ENCODE measurements around the gene USP54.

USP54 gene

GRCh38 chr10:73517166-73517888, 73.8 kb downstream of the USP54 start:
- DNase-seq = no peak

GRCh38 chr10:73512207-73512743, 78.9 kb downstream of the USP54 start:
- DNase-seq = no peak

GRCh38 chr10:73509695-73510094, 81.4 kb downstream of the USP54 start:
- DNase-seq = no peak

DNA sequence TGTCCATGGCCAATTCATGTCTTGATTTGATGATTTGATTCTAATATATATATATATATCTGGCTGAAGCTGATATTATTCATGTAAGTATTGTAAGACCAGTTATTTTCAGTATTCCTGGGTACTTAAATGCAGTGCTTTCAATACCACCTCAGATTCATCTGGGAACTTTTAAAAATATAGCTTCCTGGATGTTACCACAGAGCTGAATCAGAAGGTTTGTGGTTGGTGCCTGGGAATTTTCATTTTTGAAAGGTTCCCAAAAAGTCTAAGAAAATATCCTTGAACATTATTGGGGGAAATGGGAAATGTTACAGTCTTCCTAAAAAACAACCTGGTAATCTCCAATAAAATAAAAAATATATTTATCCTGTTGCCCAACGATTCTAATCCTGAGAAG, 84.7 kb downstream of the USP54 start:
- no peak for DNase-seq

GRCh38 chr10:73506074-73506473, 85.1 kb downstream of the USP54 start:
- no peak for DNase-seq

DNA sequence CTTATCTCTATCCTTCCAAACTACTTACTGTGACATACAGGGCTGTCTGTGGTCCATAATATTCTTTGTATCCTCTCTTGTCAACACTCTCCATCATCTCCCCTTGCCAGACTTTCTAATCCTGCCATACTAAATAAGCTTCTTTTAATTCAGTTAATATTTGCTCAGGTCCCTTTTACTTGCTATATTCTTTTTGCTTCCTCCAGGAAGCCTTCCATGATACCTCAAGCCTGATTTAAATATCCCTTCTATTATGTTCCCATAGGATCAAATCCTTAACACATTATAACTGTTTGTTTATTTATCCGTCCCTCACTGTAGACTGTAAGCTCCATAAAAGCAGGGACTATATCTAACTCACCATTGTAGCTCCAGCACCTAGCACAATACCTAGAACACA, 88.1 kb downstream of the USP54 start:
- no peak for DNase-seq

DNA sequence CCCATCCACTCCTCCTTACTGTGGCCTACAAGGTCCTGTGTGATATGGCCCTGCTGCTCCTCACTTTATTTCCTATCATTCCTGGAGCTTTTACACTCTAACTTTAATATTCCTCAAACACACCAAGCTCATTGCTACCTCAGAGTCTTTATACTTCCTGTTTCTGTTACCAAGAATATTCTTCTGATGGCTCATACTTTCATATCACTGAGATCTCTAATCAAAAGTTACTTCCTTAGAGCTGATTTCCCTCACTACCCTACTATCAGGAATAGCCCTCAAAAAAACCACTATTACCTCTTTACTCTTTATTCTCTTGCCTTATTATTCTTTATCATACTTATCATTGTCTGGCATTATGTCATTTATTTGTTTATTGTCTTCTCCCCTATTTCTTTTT, 89.5 kb downstream of the USP54 start:
- DNase-seq = no peak

DNA sequence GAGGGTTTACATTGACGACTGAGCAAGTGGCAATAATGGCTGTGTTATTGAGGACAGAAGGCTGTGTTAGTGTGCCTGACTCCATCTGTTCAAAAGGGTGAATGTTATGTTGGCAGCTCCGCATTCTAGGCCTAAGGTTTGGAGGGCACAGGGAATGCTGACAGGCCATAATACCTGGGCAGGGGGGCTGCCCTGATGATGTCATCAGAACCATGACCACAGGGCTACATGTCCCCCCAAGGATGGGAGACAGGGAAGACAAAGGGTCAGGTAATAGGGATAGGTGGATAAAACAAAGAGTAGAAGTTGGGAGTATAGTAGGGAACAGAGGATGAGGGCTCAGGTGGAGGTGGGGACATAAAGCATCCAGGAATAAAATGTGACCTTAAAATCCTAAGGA, 93.5 kb downstream of the USP54 start:
- no peak for DNase-seq

- peak; percentile 25 for DNase-seq
Measured at GRCh38 chr10:73495884-73496674, 95.1 kb downstream of the USP54 start, which contains the start of gene PPP3CB. Gene PPP3CB, minus strand, starts transcription at chr10:73496024. Its CDS starts 135 bp downstream, at chr10:73495889.

GRCh38 chr10:73495226-73495883, 95.8 kb downstream of the USP54 start:
- DNase-seq = peak; percentile 24

- no peak for DNase-seq
Measured at GRCh38 chr10:73494877-73495225, 96.3 kb downstream of the USP54 start.

- no peak for DNase-seq
Measured at GRCh38 chr10:73494213-73494612, 96.9 kb downstream of the USP54 start.

DNA sequence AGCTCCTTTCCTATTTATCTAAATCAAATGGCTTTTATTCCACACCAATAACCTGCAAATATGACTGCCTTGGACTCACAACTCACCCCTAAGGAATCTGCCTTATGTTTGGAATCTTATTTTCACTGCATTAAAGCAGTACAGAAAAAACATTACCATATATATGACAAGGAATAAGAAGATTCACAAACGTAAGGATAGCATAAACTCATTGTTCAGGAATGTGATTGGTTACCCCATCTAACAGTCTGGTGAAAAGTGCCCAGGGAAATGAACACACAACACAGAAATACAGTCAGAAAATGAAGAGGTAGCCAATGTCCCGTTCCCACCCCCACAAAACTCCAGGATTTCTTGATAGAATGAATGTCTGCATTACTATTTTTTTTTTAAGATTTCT, 97.4 kb downstream of the USP54 start:
- DNase-seq = no peak

DNA sequence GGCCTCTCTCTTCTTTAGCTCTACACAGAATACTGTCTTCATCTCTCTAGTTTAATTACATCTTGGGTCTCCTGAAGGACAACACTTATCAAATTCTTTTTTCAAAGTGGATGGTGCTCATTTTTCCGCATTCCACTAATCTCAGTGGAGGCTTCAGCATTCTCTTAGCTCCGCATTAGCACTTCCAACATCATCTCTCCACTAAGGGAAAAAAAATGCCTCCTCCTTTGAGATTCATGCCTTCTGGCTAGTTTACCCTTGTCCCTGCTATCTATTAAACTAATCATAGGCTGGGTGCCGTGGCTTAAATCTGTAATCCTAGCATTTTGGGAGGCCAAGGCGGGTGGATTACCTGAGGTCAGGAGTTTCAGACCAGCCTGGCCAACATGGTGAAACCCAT, 104.5 kb downstream of the USP54 start:
- DNase-seq = no peak

- DNase-seq = no peak
Measured at GRCh38 chr10:73485320-73485719, 105.8 kb downstream of the USP54 start.

DNA sequence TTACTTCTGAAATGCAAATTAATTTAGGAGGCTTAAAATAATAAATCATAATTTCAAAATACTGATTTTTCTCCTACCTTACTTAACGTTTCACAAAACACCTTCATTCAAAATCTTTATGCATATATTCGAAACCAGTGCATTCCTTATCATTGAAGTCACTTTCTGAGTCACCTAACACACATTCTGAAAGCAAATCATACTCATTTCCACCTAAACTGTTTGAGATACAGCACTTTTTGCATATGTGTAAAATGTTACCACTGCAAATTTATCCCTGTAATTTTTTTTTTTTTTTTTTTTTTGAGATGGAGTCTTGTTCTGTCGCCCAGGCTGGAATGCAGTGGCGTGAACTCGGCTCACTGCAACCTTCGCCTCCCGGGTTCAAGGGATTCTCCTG, 111.0 kb downstream of the USP54 start:
- no peak for DNase-seq

DNA sequence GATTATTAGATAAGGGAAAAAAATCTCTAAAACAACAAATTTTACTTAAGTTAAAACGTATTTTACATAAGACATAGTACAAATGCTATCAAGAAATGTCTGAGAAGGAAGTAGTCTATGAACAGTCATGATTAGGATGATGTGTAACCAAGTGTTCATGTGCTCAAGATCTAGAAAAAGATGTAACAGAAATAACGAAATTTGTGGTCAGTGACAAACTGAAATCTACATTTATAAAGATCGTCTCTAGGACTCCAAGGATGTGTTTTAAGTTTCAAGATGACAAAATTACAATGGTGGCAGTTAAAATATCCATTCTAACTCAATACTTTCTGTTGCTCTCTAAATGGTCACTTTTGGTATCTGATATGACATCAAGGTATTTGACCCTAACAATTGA, 112.5 kb downstream of the USP54 start:
- no peak for DNase-seq

DNA sequence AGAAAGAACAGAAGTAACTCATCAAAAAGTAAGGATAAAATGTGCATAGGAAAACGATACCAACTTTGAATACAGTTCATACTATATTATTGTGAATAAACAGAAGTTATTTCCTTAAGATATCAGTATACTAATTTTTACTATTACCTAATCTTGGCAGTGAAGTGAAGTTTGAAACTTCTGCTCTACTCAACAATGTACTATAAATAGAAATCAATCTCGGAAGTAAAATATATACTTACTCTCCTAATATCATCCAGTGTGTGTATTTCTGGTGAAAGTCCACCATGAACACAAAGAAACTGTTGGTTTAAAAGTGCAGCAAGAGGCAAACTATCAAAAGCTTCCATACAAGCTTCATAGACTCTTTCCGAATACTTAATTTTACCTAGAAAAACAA, 119.9 kb downstream of the USP54 start:
- no peak for DNase-seq

DNA sequence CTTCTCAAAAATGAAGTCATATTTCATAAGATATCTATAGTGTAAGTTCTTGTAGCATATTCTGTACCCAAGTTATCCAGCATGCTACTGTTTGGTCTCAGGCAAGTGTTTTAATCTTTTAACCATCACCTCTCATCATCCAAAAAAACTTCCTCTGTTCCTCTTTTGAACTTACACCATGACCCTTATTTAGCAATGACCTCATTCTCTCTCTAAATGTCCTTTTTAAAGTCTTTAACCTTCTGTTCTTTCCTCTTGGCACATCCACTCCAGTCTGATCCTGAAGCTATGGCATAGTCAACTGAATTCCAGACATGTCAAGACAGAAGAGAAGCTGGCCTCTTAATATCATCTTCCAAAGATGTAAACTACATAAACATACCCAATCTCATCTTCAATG, 121.6 kb downstream of the USP54 start:
- no peak for DNase-seq

- DNase-seq = no peak
Measured at GRCh38 chr10:73467206-73467605, 123.9 kb downstream of the USP54 start.

- no peak for DNase-seq
Measured at GRCh38 chr10:73465978-73466726, 125.0 kb downstream of the USP54 start.

DNA sequence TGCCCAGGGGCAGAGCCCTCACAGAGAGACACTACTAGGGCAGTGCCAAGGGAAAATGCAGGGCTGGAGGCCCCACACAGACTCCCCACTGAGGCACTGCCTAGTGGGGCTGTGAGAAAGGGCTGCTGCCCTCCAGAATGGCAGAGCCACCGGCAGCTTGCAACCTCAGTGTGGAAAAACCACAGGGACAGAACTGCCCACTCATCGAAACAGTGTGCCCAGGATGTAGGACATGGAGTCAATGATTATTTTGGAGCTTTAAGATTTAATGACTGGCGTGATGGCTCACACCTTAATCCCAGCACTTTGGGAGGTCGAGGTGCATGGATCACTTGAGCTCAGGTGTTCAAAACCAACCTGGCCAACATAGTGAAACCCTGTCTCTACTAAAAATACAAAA, 130.2 kb downstream of the USP54 start:
- no peak for DNase-seq
